Choroid plexus epithelial cell (primary cell): ENCODE data around the gene MAFG.
A peak's percentile ranks its signal among the peaks of the same experiment; 100 is the strongest.

ENCODE experiments used
- DNase-seq: peaks from one replicate; pipeline ENCODE4 v3.0.0-alpha.2; 2010; ENCODE audit warnings: low read depth
- H3K4me3 ChIP-seq: 2 replicates; pipeline ENCODE4 v1.5.1; 2011; ENCODE audit warnings: low read depth, mild to moderate bottlenecking, control low read depth, low read length, moderate library complexity
- CTCF ChIP-seq: conservative IDR thresholded peaks from 2 replicates; pipeline ENCODE4 v1.5.1; 2011; ENCODE audit warnings: low read depth, mild to moderate bottlenecking, control low read depth, inconsistent platforms, low read length, moderate library complexity

Gene MAFG

GRCh38 chr17:81927653-81928543, at the start of gene MAFG:
Gene MAFG (minus strand): TSS chr17:81927735. CDS start chr17:81923185, 4,550 bp downstream.
- peak; percentile 28 for TF ChIP-seq CTCF
- H3K4me3 ChIP-seq = peak within 1 kb of the TSS; percentile 77
- peak; percentile 95 for DNase-seq

GRCh38 chr17:81976332-81977210, 49.0 kb upstream of the MAFG start:
- no peak for TF ChIP-seq CTCF
- no peak for DNase-seq
- peak overlapping the region; percentile 82 for H3K4me3 ChIP-seq

GRCh38 chr17:81973432-81973831, 45.9 kb upstream of the MAFG start:
- no peak for DNase-seq
- no peak overlapping the region for H3K4me3 ChIP-seq
- TF ChIP-seq CTCF = no peak

- no peak for DNase-seq
- no peak overlapping the region for H3K4me3 ChIP-seq
- TF ChIP-seq CTCF = no peak
These were observed 41.6 kb upstream of the MAFG start for GRCh38 chr17:81968850-81969812.

- no peak overlapping the region for H3K4me3 ChIP-seq
- no peak for TF ChIP-seq CTCF
- no peak for DNase-seq
These were observed 40.8 kb upstream of the MAFG start for GRCh38 chr17:81968396-81968745.

GRCh38 chr17:81967533-81968395, 40.2 kb upstream of the MAFG start:
- H3K4me3 ChIP-seq = peak overlapping the region; percentile 8
- TF ChIP-seq CTCF = no peak
- peak; percentile 64 for DNase-seq
